NOMO-1 treated with DMSO at 0.1 percent for 48 hours (cell line): ENCODE data around the gene MOB3B.
"Not testable (repeated sequence)": the region's sequence is repeated elsewhere in the genome, so short reads cannot be mapped to it uniquely, and the experiment has no call there.

ENCODE experiments used
- DNase-seq: peaks from one replicate; lab custom pipeline; 2025; ENCODE audit not compliant: unreplicated experiment; lab: John Stamatoyannopoulos, UW

Gene MOB3B

DNA sequence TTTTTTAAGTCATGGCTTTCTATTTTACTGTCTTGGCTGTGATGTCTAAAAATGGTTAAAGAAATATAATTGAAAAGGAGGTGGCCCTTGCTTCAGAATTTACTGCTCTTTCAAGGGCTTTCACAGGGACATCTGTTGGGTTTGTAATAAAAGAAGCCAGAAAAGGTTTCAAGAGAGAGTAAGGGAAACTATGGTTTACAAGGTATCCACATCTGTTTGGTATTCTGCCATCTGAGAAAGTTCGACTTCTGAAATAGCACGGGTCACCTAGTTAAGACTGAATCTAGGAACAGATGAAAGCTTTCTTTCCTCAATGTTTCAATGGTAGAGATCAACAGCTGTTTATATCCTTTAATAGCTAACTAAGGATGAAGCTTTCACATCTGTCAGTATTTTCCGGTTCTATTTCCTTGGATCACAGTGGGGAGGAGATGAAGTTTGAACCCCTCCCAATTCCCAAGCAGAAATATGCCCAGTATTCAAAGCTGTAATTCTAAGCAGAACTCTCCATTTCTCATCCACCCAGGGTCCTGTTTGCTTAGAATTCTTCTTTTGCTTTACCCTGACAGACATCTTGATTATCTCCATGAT is 78.3 kb downstream of the MOB3B start:
- DNase-seq: no peak

DNA sequence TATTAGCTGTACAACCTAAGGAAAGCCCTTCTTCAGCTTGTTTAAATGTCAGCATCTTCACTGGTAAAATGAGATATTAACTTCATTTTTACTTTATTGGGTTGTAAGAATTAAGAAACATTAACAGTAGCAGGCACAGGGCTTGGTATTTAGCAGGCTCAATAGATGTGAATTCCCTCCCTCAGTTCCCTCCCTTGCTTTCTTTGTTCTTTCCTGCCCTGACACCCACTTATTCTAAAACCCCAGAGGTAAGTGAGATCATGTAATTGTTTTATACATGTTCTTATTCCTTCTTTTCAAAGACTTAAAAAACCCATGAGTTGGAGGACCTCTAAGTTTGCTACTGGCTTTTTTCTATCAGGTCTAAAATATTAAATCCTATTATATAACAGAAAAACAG is 78.9 kb downstream of the MOB3B start:
- no peak for DNase-seq

DNA sequence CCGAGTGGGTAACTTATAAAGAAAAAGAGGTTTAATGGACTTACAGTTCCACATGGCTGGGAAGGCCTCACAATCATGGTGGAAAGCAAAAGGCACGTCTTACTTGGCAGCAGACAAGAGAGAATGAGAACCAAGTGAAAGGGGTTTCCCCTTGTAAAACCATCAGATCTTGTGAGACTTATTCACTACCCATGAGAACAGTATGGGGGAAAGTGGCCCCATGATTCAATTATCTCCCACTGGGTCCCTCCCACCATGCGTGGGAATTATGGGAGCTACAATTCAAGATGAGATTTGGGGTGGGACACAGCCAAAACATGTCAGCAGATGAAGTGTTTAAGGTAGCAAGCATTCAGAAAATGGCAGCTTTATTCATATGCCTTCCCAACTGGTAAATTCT is 81.3 kb downstream of the MOB3B start:
- DNase-seq: not testable (repeated sequence)

DNA sequence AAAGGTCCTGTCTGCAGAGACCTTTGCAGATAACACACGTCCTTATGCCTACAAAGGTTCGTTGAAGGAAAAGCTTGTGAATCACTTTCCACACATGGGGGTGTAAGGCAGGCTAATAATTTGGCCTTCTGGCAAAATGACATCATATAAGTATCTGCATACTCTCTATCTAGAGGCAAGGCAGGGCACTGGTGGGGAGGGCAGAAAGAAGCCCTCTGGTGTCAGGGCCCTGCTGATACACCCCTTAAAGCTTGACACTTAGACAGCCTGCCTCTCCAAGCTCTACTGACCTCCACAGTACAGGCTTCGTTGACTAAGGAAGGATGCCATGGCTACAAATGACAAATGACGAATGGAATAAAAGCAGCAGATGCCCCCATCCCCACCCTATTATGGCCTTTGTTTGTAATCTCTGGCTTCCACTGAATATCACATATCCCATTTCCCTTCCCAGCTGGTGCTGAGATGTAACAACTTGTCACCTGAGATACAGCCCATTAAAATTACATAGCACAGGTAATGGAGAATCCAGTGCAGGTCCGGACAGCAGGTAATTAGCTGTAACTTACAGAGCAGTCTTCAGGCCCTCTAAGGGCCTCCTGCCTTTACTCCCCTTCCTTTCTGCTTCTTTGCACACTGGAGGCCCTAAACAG is 82.5 kb downstream of the MOB3B start:
- DNase-seq: no peak

DNA sequence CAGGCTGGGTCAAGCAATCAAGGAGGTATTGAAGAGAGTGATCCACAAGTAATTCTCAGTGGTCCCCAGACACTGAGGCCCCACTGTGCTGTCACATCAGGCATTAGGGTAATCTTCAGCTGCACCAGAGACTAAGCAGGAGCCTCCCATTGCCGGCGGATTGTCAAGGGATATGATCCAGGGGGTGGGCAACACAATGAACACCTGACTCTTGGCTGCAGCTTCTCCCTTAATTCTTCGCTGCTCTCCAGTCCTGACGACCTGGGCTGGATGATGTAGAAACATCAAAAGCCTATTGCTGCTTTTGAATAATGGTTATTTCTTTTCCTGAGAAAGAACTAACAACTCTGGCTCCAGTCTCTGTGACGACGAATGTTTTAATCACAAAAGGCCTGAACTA is 83.9 kb downstream of the MOB3B start:
- no peak for DNase-seq

DNA sequence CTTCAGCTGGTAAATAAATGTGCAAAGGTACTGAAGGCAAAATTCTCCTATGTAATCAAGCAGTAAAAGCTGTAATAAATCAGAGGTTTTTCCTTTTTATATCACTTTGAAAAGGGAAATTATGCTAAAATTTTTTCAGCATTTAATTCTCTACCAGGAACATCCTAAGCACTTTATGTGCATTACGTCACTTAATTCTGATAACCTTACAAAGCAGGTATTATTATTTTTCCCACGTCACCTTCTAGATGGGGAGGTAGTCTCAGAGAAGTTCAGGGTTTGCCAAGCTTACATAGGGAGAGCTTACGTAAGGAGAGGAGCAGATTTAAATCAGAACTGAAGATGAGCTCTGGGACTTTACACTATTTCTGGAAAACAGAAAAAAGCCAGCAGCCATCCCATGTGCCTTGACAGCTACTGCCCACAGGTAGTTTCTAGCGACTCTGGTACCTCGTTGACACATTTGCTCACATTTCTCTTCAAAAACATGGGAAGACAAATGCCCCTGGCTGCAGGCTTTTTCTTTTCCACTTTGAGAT is 84.5 kb downstream of the MOB3B start:
- no peak for DNase-seq

DNA sequence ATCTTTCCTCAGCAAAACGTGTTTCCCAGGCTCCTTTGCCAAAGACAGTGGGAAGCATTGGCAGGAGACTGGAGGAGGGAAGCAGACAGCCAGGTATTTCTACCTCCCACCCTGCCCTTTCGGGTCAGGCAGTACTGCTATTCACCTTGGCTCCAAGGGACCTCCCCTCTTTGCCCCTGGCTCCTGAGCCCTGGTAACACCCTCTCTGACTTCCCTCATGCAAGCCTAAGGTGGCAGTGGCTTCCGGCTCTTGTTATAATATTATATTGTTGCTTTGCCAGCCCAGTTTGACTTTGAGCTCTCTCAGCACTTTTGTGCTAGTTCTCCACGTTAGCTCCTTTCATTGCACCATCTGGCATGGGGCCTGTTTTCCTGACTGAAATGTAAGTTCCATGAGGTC is 87.2 kb downstream of the MOB3B start:
- no peak for DNase-seq

DNA sequence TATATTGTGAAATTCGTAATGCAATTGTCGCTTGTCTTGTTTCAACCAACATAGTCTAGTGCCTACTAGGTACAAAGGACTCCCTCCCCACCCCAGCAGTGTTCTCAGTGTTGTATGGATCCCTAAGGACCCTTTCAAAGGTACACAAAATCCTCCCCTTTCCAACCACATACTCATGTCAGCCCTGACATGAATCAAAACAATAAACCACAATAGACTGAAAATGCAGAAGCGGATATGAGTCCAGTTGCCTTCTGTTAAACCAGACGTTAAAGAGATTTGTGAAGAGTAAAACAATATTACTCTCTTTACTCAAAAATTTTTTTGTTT is 87.9 kb downstream of the MOB3B start:
- no peak for DNase-seq

DNA sequence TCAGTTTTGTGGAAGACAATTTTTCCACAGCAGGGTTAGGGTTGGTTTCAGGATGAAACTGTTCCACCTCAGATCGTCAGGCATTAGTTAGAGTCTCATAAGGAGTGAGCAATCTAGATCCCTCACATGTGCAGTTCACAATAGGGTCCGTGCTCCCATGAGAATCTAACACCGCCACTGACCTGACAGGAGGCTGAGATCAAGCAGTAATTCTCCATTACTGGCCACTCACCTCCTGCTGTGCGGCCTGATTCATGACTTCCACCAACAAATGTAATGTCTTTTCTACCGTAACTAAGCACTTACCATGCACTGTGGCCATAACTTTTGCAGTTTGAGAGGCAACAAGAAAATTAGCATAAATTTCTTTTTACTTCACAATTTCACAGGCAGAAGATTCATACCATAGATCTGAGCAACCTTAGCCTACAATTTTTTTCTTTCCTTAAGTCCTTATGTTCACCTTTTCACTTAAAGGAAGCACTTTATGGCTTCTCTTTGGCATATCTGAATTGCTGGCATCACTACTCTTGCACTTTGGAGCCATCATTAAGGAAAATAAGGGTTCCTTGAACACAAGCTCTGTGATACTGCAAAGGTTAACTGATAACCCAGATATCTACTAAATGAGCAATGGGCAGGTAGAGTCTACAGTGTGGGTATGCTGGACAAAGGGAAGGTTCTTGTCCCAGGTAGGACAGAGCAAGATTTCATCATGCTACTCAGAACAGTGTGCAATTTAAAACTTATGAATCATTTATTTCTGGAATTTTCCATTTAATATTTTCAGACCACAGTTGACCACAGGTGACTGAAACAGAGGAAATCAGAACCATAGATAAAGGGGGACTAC is 88.5 kb downstream of the MOB3B start:
- no peak for DNase-seq

DNA sequence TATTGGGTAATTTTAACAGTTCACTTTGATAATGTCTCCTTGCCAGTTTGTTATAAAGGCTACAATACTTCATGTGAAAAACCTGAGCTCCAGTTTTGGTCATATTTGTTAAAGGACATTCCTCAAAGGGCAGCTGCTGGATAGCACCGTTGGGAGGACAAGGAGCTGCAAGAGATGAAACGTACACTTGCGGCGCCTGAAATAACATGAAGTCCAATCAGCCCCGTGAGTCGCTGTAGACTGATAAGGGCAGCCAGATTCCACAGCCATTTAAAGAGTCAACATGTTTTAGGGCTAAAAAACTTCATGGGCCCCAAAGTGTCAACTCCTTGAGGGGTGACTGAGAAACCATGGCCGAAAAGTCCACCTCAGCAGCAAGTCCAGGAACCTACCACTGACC is 91.1 kb downstream of the MOB3B start:
- no peak for DNase-seq

DNA sequence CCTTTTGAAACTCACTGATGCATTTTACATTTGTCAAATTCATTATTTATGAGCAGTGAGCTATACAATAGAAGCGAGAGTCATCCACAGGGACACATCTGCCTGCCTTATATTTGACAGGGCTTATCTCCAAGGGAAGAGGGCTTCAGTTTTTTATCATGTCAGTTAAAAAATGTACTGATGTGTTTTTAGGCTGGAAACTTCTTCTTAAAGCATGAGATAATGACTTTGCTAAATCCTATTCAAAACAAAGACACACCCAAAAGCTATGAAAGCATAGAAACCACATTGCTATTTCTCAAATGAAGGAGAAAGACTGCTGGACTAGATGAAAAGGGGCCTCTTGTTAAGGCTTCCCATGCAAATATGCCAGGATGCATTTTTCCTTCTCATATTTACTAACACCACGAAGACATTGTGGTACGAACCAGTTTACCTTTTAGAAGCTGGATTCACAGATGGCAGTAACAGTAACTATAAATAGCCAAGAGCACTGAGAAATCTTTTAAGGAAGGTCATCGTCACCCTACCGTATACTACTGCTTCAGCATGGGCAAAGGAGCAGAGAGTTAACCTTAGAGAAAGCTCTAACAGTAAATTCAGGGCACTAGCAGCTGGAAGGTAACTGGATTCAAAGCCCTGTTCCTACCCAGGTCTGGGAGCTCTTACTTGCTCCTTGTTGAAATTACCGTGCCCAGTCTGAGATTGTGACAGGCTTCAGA is 91.8 kb downstream of the MOB3B start:
- DNase-seq: no peak

DNA sequence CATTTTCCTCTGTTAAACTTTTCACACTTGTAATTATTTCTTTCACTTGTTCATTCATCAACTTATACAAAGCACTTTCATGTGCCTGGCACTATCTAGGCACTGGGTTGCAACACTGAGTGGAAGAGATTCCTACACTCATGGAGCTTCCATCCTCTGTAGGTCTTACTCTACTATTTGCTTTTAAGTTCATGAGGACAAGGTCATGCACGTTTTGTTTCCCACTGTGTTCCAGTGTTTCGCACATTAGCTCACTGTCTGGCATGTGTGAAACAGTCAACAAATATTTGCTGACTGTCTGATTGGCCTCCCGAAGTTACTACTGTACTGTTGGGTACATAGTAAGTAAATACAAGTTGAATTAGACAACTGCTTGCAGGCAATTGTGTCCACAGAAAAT is 93.4 kb downstream of the MOB3B start:
- no peak for DNase-seq

DNA sequence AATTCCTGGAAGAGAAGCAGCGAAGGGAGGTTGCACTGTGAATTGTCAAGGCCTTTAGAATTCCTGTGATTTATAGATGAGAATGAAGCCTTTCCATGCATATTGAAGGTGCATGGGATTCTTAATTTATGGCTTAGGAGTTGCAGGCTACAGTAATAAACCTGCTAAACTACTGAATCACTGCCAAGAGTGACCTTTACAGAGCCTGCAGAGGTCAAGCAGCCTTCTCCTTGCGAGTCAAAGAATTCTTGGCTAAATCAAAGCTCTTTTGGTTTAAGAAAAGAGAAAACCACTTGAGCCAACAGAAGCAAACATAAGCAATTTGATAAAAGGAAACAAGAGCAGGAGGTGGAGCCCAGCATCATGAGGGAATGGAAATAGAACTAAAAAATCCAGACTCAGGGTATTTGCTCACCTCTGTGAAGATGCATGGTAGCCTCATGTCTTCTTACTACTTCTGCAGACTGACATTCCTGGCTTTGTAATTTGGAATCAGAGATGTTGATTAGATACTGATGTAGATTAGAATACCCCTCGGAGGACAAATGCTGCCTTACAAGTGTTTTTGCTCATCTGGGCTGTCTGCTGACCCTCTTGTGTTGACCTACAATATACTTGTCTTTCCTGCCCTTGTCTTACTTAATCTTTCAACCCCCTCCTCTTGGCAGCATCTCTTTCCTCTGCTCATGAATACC is 95.8 kb downstream of the MOB3B start:
- DNase-seq: no peak

DNA sequence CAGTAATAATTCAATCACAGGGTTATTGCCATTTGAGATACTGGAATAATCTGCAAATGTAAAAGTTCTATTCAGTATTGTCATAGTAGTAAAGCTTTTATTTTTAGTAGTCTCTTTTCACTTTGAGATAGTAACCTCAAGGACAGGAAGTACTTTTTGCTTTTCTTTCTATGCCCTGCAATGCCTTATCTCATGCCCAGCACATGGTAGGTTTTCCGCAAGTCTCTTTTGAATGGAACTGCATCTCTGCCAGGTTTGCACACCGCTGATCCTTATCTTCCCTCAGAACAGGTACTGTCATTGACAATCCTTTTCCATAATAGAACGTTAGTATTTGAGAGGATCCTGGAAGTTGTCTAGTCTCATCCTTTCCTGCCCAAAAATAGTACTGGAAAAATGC is 97.3 kb downstream of the MOB3B start:
- no peak for DNase-seq

DNA sequence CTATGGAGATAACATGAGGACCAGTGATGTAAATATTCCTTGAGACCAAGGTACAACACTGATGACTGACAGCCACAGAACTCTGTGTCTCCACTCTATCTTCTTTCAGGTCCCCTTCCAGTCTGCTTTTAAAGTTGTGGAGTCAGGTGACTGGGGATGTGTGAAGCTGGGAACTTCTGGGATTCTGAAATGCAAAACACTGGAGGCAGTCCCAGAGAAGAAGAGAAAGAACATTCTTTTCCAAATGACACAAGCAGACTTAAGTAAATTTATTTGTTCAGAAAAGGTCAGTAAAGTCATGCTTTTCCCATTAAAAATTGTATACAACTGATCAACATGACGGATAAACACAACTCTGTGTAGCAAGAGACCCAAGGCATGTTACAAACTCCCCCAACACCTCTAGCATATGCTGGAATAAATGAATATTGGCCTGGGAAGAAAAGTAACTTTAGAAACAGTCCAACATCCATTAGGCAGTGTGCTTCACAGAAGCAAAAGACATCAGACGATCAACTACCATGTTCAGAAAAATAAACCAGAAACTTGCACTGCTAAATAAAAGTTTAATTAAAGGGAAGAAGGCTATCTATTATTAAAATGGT is 98.0 kb downstream of the MOB3B start:
- DNase-seq: no peak

DNA sequence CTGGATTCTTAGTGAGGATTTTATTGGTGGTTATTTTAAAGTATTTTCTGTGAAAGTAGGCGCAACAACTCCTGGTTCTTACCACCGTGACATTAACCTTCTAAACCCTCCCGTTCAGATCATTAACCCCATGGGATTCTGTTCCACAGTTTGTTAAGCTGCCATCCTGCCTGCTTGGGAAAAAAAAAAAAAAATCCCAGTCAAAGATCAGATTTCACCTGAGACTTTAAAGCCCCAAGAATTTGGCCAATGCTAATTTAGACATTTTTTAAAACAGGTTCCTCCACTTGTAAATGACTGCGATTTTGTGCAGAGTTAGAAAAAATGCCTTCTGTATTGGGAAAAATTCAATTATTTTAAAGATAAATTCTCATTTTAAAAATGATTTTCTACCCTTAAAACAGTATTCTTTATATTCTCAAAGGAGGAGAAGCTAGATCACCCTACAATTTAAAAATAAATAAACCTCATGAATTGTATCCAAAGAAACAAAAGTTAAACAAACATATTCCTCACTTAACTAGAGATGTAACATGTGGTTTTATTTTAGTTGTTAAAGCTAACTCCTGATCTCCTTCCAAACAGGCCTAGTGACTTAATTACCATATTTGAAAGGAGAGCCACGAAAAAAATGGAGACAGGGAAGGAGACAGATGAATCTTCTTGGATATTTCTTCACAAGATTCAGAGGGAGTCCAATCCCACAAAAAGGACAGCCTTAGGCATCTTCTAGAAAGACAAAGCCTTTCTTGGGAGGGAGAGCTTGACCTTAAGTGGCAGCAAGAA is 98.7 kb downstream of the MOB3B start:
- no peak for DNase-seq

DNA sequence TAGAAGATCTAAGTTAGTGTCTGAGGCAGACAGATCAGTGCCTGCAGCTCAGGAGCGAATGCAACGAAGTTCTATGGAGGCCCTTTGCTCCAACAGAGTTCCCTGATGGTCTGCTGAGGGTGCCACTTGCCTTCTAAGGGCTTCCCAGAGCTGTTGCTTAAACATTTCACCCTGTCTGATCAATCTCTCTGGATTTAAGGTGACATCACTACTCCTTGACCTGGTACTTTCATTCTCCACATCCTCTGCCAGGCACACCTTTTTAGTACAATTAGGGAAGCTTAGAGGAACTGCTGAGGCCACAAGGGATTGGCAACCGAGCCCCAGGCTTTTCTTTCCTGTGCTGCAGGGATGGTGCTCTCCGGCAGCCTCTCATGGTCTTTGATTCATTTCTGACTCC is 99.7 kb downstream of the MOB3B start:
- no peak for DNase-seq

DNA sequence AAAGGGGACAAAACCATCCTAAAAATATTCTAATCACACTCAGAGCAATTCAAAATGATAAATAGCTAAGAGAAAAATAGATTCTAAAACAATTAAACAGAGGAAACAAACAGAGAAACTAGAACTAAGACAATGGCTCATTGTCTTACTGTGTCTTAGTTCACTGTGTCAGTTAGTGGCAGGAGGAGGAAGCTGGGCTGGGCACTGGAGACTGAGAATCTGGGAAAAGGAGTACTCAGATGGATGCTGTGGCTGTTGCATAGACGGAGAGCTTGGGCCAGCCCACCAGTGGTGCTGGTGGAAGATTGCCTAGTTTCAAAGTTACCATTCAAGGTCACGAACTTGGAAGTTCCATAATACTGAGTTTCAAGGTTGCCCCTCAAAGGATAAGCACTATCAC is 100.2 kb downstream of the MOB3B start:
- DNase-seq: no peak

DNA sequence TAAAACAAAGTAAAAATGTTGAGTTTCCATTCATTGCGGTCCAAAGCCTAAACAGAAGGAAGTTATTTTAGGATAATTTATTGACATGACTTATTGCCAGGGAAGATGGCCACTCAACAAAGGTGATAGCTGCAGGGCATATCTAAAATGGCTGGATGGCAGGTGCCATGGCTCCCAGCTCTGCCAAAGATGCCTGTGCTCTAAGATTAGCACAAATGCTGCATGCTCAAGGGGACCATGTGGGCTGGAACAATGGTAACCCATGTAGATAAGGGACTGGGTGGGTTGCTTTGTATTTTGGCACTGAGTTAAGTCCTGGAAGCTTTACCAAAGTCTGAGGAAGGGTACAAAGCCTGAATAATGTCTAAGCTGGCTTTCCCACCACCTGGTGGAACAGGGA is 101.1 kb downstream of the MOB3B start:
- DNase-seq: no peak

DNA sequence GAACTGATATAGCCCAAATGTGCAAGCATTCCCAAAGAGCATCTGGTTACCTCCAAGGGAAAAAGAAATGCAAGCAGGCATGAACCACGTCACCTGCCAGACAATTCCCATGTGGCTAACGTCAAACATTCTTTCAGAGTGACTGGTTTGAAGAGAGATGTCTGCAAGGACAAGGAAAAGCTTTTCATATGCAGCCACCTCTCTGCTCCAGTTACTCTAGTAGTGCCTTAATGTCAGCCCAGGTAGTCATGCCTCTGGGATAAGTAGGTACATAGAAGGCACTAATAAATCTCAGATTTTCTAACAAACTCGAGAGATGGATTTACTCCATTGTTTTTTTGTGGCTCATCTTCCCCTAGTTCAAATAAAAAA is 102.4 kb downstream of the MOB3B start:
- no peak for DNase-seq
